Prostate gland (tissue), 2 donors: ENCODE results near the gene FHIT. TPM values are rescaled to one million over a fixed set of nuclear protein-coding genes. Genes with fewer than 3 reads are reported as not detected.

ENCODE experiments used
- DNase-seq: peaks from one replicate; pipeline ENCODE4 v3.0.0-alpha.2; 2019; ENCODE audit warnings: low spot score
- H3K27ac ChIP-seq, 2 donors: fragments of 200-600 bp; sonication (generic); 2 replicates each; pipeline ENCODE4 v1.5.1; 2017 to 2019
- H3K27me3 ChIP-seq: fragments of 200-600 bp; sonication (generic); replicated peaks from 2 replicates; pipeline ENCODE4 v1.5.1; 2019; ENCODE audit not compliant: insufficient read depth
- H3K36me3 ChIP-seq, 2 donors: fragments of 200-600 bp; sonication (generic); 1 replicate in 1 of 2; 2 replicates in 1 of 2; pipeline versions ENCODE4 v1.5.1 to v1.8.1; 2017 to 2019
- H3K4me1 ChIP-seq: fragments of 200-600 bp; sonication (generic); replicated peaks from 2 replicates; pipeline ENCODE4 v1.5.1; 2019
- H3K4me3 ChIP-seq, 2 donors: fragments of 200-600 bp; sonication (generic); 2 replicates each; pipeline ENCODE4 v1.5.1; 2017 to 2019
- H3K9me3 ChIP-seq: fragments of 200-600 bp; sonication (generic); 2 replicates; pipeline ENCODE4 v1.5.1; 2017
- CTCF ChIP-seq, 4 experiments: fragments of 200-600 bp in 2 of 4; fragments of 450-650 bp in 2 of 4; sonication (generic) in 2 of 4; IDR thresholded peaks; 1 replicate in 3 of 4; 2 replicates in 1 of 4; pipeline ENCODE4 v1.5.1; 2016 to 2019; ENCODE audit warnings: antibody characterized with exemption in 4 of 4, mild to moderate bottlenecking in 2 of 4, moderate library complexity in 2 of 4
- POLR2A ChIP-seq: fragments of 450-650 bp; IDR thresholded peaks from one replicate; pipeline ENCODE4 v1.6.1; 2016; ENCODE audit warnings: antibody characterized with exemption, mild to moderate bottlenecking
- POLR2AphosphoS5 ChIP-seq: sonication (generic); formaldehyde crosslinking; IDR thresholded peaks from one replicate; pipeline ENCODE4 v1.6.1; 2017; ENCODE audit warnings: antibody characterized with exemption
- WGBS: methylation state at CpG from one replicate; pipeline ENCODE4 v1.1.5; 2018; 5-methylcytosine and 5-hydroxymethylcytosine counted together
- intact Hi-C: fragments of 100-400 bp; cut with DNase I; formaldehyde crosslinking; loops from one replicate; pipeline ENCODE4 v1.14.2; 2022
- total RNA-seq, 2 donors: library from RNA; depleted of rRNA; stranded (reverse); fragments of >200 nt; gene quantifications; one replicate each; pipeline ENCODE4 v1.1.0, GENCODE V29; 2016

The FHIT gene
- total RNA-seq, 2 donors from 2014 or later = 6.4 to 10.4 TPM

- Histone ChIP-seq H3K36me3 (no peaks in the 10 kb centered on the region), H3K27ac (no peak overlapping the region), H3K4me3 (no peak overlapping the region), H3K9me3 (no peaks in the 10 kb centered on the region), H3K27me3 (no peaks in the 10 kb centered on the region), H3K4me1 (no peaks in the 10 kb centered on the region)
- intact Hi-C loops = no loop called here
- no peak for TF ChIP-seq POLR2A
- TF ChIP-seq CTCF (IDR thresholded peaks at IDR 0.05) = no peak
- TF ChIP-seq POLR2AphosphoS5 = no peak
- no peak for DNase-seq
- 88% methylated on average over 2 of the region's 2 CpGs for WGBS
Observed at GRCh38 chr3:61277411-61277810, 26.2 kb upstream of the FHIT start.

- no peaks in the 10 kb centered on the region for H3K27me3 ChIP-seq
- intact Hi-C loops = no loop called here
- DNase-seq = no peak
- no peak overlapping the region for H3K27ac ChIP-seq
- H3K4me1 ChIP-seq = no peaks in the 10 kb centered on the region
- no peak overlapping the region for H3K4me3 ChIP-seq
- TF ChIP-seq POLR2A (no peak), CTCF (IDR thresholded peaks at IDR 0.05) (no peak), POLR2AphosphoS5 (no peak)
- WGBS = 82% methylated on average over 6 of the region's 6 CpGs
- H3K36me3 ChIP-seq = no peaks in the 10 kb centered on the region
- no peaks in the 10 kb centered on the region for H3K9me3 ChIP-seq
Observed at GRCh38 chr3:61269435-61269834, 18.2 kb upstream of the FHIT start.

GRCh38 chr3:61268644-61269043 lies 17.4 kb upstream of the FHIT start:
- TF ChIP-seq POLR2A (no peak), POLR2AphosphoS5 (no peak), CTCF (IDR thresholded peaks at IDR 0.05) (no peak)
- WGBS = 76% methylated on average over 2 of the region's 2 CpGs
- DNase-seq = no peak
- intact Hi-C loops = no loop called here
- no peaks in the 10 kb centered on the region for H3K36me3 ChIP-seq
- H3K27ac ChIP-seq = no peak overlapping the region
- no peak overlapping the region for H3K4me3 ChIP-seq
- no peaks in the 10 kb centered on the region for H3K4me1 ChIP-seq
- no peaks in the 10 kb centered on the region for H3K27me3 ChIP-seq
- no peaks in the 10 kb centered on the region for H3K9me3 ChIP-seq

GRCh38 chr3:61264281-61264680 lies 13.0 kb upstream of the FHIT start:
- H3K9me3 ChIP-seq = no peaks in the 10 kb centered on the region
- intact Hi-C loops = no loop called here
- H3K4me1 ChIP-seq = no peaks in the 10 kb centered on the region
- no peak for DNase-seq
- WGBS = 93% methylated on average over 2 of the region's 2 CpGs
- no peaks in the 10 kb centered on the region for H3K36me3 ChIP-seq
- no peak overlapping the region for H3K27ac ChIP-seq
- no peak for TF ChIP-seq POLR2A
- no peak for TF ChIP-seq POLR2AphosphoS5
- no peak for TF ChIP-seq CTCF (IDR thresholded peaks at IDR 0.05)
- no peaks in the 10 kb centered on the region for H3K27me3 ChIP-seq
- H3K4me3 ChIP-seq = no peak overlapping the region

- H3K27me3 ChIP-seq = no peaks in the 10 kb centered on the region
- H3K27ac ChIP-seq = no peak overlapping the region
- WGBS = 78% methylated on average over 1 of the region's 1 CpG
- H3K9me3 ChIP-seq = no peaks in the 10 kb centered on the region
- no peak for DNase-seq
- no peak overlapping the region for H3K4me3 ChIP-seq
- H3K36me3 ChIP-seq = no peaks in the 10 kb centered on the region
- TF ChIP-seq POLR2AphosphoS5 (no peak), POLR2A (no peak), CTCF (IDR thresholded peaks at IDR 0.05) (no peak)
- H3K4me1 ChIP-seq = no peaks in the 10 kb centered on the region
- intact Hi-C loops = no loop called here
Observed at GRCh38 chr3:61257148-61257547, 5.9 kb upstream of the FHIT start.
